CD4-positive, alpha-beta T cell treated with Interleukin-4 for 1 hour (primary cell): ENCODE measurements around the gene LUC7L3.
"Not testable (repeated sequence)": the region's sequence is repeated elsewhere in the genome, so short reads cannot be mapped to it uniquely, and the experiment has no call there.

Source experiments
- DNase-seq, 2 donors: peaks; one replicate each; pipeline ENCODE4 v3.0.0-alpha.2; 2020 to 2022

The LUC7L3 gene

GRCh38 chr17:50719144-50719923 is at the start of gene LUC7L3:
Gene LUC7L3, plus strand, starts transcription at chr17:50719603. Its CDS starts 130 bp downstream, at chr17:50719733.
- DNase-seq = peak; percentile 91 to 93

GRCh38 chr17:50672071-50672470 is 47.3 kb upstream of the LUC7L3 start:
- no peak for DNase-seq

- DNase-seq = no peak
Observed at GRCh38 chr17:50672831-50673551, 46.4 kb upstream of the LUC7L3 start.

- DNase-seq = no peak
Observed at GRCh38 chr17:50675190-50675589, 44.2 kb upstream of the LUC7L3 start.

- DNase-seq = no peak
Observed at GRCh38 chr17:50675627-50676026, 43.8 kb upstream of the LUC7L3 start.

GRCh38 chr17:50676065-50676975 is 43.1 kb upstream of the LUC7L3 start:
- no peak for DNase-seq

GRCh38 chr17:50677851-50678375 is 41.5 kb upstream of the LUC7L3 start:
- no peak for DNase-seq

- DNase-seq = no peak
Observed at GRCh38 chr17:50679008-50679544, 40.3 kb upstream of the LUC7L3 start.

- DNase-seq = no peak
Observed at GRCh38 chr17:50680126-50680525, 39.3 kb upstream of the LUC7L3 start.

- DNase-seq = not testable (repeated sequence)
Observed at GRCh38 chr17:50680543-50681262, 38.7 kb upstream of the LUC7L3 start.

- peak in 1 of 2 donors; percentile 22 for DNase-seq
Observed at GRCh38 chr17:50681263-50682200, 37.9 kb upstream of the LUC7L3 start.

- no peak for DNase-seq
Observed at GRCh38 chr17:50682441-50682840, 37.0 kb upstream of the LUC7L3 start.

GRCh38 chr17:50682938-50683337 is 36.5 kb upstream of the LUC7L3 start:
- DNase-seq = no peak

- no peak for DNase-seq
Observed at GRCh38 chr17:50683434-50684287, 35.7 kb upstream of the LUC7L3 start.

- no peak for DNase-seq
Observed at GRCh38 chr17:50684288-50684611, 35.2 kb upstream of the LUC7L3 start.

- no peak for DNase-seq
Observed at GRCh38 chr17:50684612-50685333, 34.6 kb upstream of the LUC7L3 start.

GRCh38 chr17:50685334-50685665 is 34.1 kb upstream of the LUC7L3 start:
- no peak for DNase-seq

GRCh38 chr17:50685691-50686493 is 33.5 kb upstream of the LUC7L3 start:
- DNase-seq = no peak
